Suprapubic skin (tissue), 3 donors: Measurements from ENCODE around the gene U2SURP.

Source experiments
- POLR2A ChIP-seq, 2 donors: fragments of 450-650 bp; IDR thresholded peaks; one replicate each; pipeline ENCODE4 v1.6.1; 2017; ENCODE audit warnings: antibody characterized with exemption in 2 of 2, mild to moderate bottlenecking in 2 of 2, moderate library complexity in 2 of 2
- TF ChIP-seq, protein P1 (sequence below), 2 donors: fragments of 200-600 bp in 1 of 2; fragments of 450-650 bp in 1 of 2; sonication (generic) in 1 of 2; IDR thresholded peaks; one replicate each; pipeline ENCODE4 v1.5.1; 2016 to 2019; ENCODE audit warnings: antibody characterized with exemption in 2 of 2, mild to moderate bottlenecking in 1 of 2, moderate library complexity in 1 of 2

DNA sequence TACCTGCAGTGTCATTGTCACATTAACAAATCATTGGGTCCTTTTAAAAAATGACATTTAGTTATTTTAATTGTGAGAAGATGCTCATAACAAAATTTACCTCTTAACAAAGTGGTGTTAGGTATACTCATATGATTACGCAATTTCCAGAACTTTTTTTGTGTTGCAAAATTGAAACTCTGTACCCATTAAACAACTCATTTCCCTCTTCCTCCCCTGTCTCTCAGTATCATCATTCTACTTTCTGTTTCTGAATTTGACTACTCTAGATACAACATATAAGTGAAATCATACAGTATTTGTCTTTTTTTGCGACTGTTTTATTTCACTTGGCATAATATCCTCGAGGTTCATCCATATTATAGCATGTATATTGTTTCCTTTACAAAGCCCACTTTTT is 59.5 kb downstream of the U2SURP start:
- TF ChIP-seq, protein P1, sequence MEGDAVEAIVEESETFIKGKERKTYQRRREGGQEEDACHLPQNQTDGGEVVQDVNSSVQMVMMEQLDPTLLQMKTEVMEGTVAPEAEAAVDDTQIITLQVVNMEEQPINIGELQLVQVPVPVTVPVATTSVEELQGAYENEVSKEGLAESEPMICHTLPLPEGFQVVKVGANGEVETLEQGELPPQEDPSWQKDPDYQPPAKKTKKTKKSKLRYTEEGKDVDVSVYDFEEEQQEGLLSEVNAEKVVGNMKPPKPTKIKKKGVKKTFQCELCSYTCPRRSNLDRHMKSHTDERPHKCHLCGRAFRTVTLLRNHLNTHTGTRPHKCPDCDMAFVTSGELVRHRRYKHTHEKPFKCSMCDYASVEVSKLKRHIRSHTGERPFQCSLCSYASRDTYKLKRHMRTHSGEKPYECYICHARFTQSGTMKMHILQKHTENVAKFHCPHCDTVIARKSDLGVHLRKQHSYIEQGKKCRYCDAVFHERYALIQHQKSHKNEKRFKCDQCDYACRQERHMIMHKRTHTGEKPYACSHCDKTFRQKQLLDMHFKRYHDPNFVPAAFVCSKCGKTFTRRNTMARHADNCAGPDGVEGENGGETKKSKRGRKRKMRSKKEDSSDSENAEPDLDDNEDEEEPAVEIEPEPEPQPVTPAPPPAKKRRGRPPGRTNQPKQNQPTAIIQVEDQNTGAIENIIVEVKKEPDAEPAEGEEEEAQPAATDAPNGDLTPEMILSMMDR (IDR thresholded peaks at IDR 0.05) = no peak
- no peak for TF ChIP-seq POLR2A (IDR thresholded peaks at IDR 0.05)
